ENCODE data around the gene DMKN.

Gene DMKN

GRCh38 chr19:35519291-35519690 lies 5.8 kb upstream of the DMKN start:
- TF ChIP-seq ZFX (IDR thresholded peaks at IDR 0.05) (no peak), CTCF (conservative IDR thresholded peaks at IDR 0.05) (no peak)

GRCh38 chr19:35518313-35518712 lies 4.9 kb upstream of the DMKN start:
- TF ChIP-seq ZFX (IDR thresholded peaks at IDR 0.05) (no peak), CTCF (conservative IDR thresholded peaks at IDR 0.05) (no peak)
- no peak overlapping the region for H3K27ac ChIP-seq

More at GRCh38 chr19:35519291-35519690, 5.8 kb upstream of the DMKN start:
- H3K27ac ChIP-seq: no peak overlapping the region

- TF ChIP-seq ZFX (IDR thresholded peaks at IDR 0.05): no peak
- TF ChIP-seq CTCF (conservative IDR thresholded peaks at IDR 0.05): no peak
- H3K27ac ChIP-seq: no peak overlapping the region
Measured at GRCh38 chr19:35517342-35517741, 3.9 kb upstream of the DMKN start.

GRCh38 chr19:35516310-35516709 lies 2.9 kb upstream of the DMKN start:
- TF ChIP-seq ZFX (IDR thresholded peaks at IDR 0.05) (no peak), CTCF (conservative IDR thresholded peaks at IDR 0.05) (no peak)
- H3K27ac ChIP-seq: no peak overlapping the region

GRCh38 chr19:35514282-35514809 lies 897 bp upstream of the DMKN start:
- no peak overlapping the region for H3K27ac ChIP-seq
- no peak for TF ChIP-seq ZFX (IDR thresholded peaks at IDR 0.05)
- TF ChIP-seq CTCF (conservative IDR thresholded peaks at IDR 0.05): no peak

- TF ChIP-seq ZFX (IDR thresholded peaks at IDR 0.05) (no peak), CTCF (conservative IDR thresholded peaks at IDR 0.05) (no peak)
- H3K27ac ChIP-seq: no peak overlapping the region
Measured at GRCh38 chr19:35512831-35513627, 420 bp downstream of the DMKN start.

- TF ChIP-seq CTCF (conservative IDR thresholded peaks at IDR 0.05) (no peak), ZFX (IDR thresholded peaks at IDR 0.05) (no peak)
- H3K27ac ChIP-seq: no peak overlapping the region
Measured at GRCh38 chr19:35511337-35511736, 2.1 kb downstream of the DMKN start.
